ENCODE measurements around the gene GUK1.

DNA sequence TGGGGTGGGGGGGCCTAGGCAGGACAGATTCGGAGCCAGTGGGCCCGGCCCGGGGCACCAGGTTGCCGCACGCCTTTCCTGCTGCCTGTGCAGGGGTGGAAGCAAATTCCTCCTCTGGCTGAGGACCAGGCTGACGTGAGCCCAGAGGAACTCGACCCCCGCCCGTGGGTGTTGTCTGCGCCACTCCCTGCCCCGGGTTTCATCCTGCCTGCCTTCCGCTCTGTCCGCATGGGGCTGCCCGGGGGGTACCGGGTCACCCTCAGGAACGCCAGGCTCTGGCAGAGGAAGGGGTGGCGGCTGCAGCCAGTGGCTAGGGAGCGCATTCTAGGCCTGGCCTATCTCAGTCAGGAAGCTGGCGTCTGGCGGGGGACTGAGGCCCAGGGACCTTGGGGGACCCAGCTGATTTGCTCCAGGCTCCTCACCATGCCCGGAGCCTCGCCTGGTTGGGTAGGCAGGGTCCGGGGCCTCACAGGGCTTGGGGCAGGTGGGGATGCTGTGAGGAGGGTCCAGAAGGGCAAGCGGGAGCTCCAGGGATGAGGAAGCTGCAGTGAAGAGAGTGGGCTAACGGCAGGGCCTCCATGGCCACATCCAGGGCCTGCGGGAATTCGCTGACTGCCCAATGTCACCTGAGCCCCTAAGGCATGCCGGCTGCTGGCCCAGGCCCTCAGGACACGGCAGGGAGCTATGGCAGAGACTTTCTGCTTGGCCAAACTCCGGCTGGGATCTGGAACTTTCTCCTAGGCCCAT lies 23.1 kb downstream of the GUK1 start:
- TF ChIP-seq CTCF (conservative IDR thresholded peaks at IDR 0.05; ENCODE audit: low read length) (no peak), EZH2phosphoT487 (IDR thresholded peaks at IDR 0.05; ENCODE audit: borderline replicate concordance) (no peak)

Measured in Loucy (cell line).